Activated B cell treated with CpG ODN at 0.5 μM for 24 hours (primary cell): ENCODE data around the gene CLIC5. TPM values are rescaled to one million over a fixed set of nuclear protein-coding genes. Genes with fewer than 3 reads are reported as not detected.

Experiments used
- ATAC-seq: fragments of 200-7000 bp; cut with Tn5 transposase; one replicate; pipeline ENCODE4 v1.10.0; 2021; ENCODE audit warnings: low read depth, mild to moderate bottlenecking, moderate library complexity
- CTCF ChIA-PET: fragments of 350-600 bp; sonication (Branson Sonifier 250); formaldehyde crosslinking; loops from one replicate; lab custom pipeline; 2021; ENCODE audit warnings: antibody characterized with exemption; lab: Charles Lee
- POLR2A ChIA-PET: fragments of 350-600 bp; sonication (Branson Sonifier 250); formaldehyde crosslinking; loops from one replicate; lab custom pipeline; 2021; ENCODE audit warnings: antibody characterized with exemption; lab: Charles Lee
- DNase-seq: peaks from one replicate; pipeline ENCODE4 v3.0.0; 2022
- H3K27ac Mint-ChIP-seq: one replicate; pipeline ENCODE4 v1.8.0; 2020; ENCODE audit warnings: mixed read lengths
- H3K27me3 Mint-ChIP-seq: one replicate; pipeline ENCODE4 v1.8.0; 2021; ENCODE audit warnings: mixed read lengths
- H3K36me3 Mint-ChIP-seq: one replicate; pipeline ENCODE4 v1.8.0; 2021; ENCODE audit warnings: low read depth, mixed read lengths
- H3K4me1 Mint-ChIP-seq: one replicate; pipeline ENCODE4 v1.8.0; 2021; ENCODE audit warnings: mixed read lengths
- H3K4me3 Mint-ChIP-seq: one replicate; pipeline ENCODE4 v1.8.0; 2020; ENCODE audit warnings: mild to moderate bottlenecking, mixed read lengths
- H3K9me3 Mint-ChIP-seq: one replicate; pipeline ENCODE4 v1.8.0; 2020; ENCODE audit warnings: mixed read lengths
- CTCF ChIP-seq: fragments of 200-600 bp; IDR thresholded peaks from one replicate; pipeline ENCODE4 v1.8.0; 2022; ENCODE audit warnings: antibody characterized with exemption, mild to moderate bottlenecking
- intact Hi-C: fragments of 100-400 bp; cut with micrococcal nuclease; formaldehyde crosslinking; loops from one replicate; pipeline ENCODE4 v1.15.1; 2024
- total RNA-seq: library from RNA; stranded (reverse); gene quantifications from 2 replicates; pipeline ENCODE4 v1.2.3, GENCODE V29; 2022

Gene CLIC5
- total RNA-seq, 1 donor from 2014 or later = 2.5 TPM

DNA sequence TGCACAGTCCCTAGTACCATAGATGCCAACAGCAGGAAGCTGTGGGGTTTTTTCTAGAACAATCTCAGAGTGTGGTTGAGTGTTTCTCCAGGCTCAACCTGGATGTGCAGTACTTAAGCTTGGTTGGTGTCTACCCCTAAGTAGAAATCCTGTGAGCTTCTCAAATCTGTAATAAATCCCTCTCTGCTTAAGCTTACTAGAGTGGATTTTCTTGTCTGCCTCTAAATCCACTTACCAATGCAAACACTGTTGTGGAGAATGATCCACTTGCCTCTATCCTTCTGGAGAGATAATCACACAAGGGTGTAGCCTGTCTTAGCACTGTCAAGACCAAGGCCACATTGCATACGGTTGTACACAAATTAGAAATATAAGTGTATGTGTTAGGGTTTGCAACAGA, 43.3 kb upstream of the CLIC5 start:
- H3K27ac Mint-ChIP-seq = no peak overlapping the region
- H3K36me3 Mint-ChIP-seq = no peaks in the 10 kb centered on the region
- no peak for TF ChIP-seq CTCF
- POLR2A ChIA-PET = no interaction called here
- intact Hi-C loops = no loop called here
- CTCF ChIA-PET = no interaction called here
- peaks cover 4% of the 10 kb centered on the region for H3K9me3 Mint-ChIP-seq
- H3K4me3 Mint-ChIP-seq = no peak overlapping the region
- ATAC-seq = no peak
- peaks cover 25% of the 10 kb centered on the region for H3K27me3 Mint-ChIP-seq
- no peak for DNase-seq
- no peaks in the 10 kb centered on the region for H3K4me1 Mint-ChIP-seq

- intact Hi-C loops = no loop called here
- no peak for DNase-seq
- CTCF ChIA-PET = interaction anchor here (0.7 kb wide), 1 partner anchor 354 kb away, joined by 3 read pairs; no protein-coding TSS in a partner anchor
- H3K4me1 Mint-ChIP-seq = no peaks in the 10 kb centered on the region
- POLR2A ChIA-PET = no interaction called here
- H3K9me3 Mint-ChIP-seq = no peaks in the 10 kb centered on the region
- ATAC-seq = no peak
- no peaks in the 10 kb centered on the region for H3K36me3 Mint-ChIP-seq
- H3K27me3 Mint-ChIP-seq = peaks cover 25% of the 10 kb centered on the region
- no peak overlapping the region for H3K27ac Mint-ChIP-seq
- no peak for TF ChIP-seq CTCF
- no peak overlapping the region for H3K4me3 Mint-ChIP-seq
Observed at GRCh38 chr6:46057792-46058191, 42.1 kb upstream of the CLIC5 start.

GRCh38 chr6:46056906-46057529, 41.4 kb upstream of the CLIC5 start:
- POLR2A ChIA-PET = no interaction called here
- no peak overlapping the region for H3K27ac Mint-ChIP-seq
- intact Hi-C loops = no loop called here

DNA sequence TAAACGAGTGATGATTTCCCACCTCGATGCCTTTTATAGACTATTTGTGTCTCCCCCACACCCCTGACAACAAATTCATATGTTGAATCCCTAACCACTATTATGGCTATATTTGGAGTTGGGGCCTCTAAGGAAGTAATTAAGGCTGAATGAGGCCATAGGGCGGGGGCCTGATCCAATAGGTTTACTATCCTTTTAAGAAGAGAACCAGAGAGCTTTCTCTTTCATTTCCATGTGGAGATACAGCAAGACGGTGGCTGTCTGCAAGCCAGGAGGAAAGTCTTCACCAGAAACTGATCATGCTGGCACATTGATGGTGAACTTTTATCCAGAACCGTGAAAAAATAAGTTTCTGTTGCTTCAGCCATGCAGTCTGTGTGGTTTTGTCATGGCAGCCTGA, 38.9 kb upstream of the CLIC5 start:
- ATAC-seq (no peak), DNase-seq (no peak)
- POLR2A ChIA-PET = interaction anchor here (0.6 kb wide), 1 partner anchor 17 kb away, joined by 6 read pairs; no protein-coding TSS in a partner anchor
- CTCF ChIA-PET = no interaction called here
- H3K4me1 Mint-ChIP-seq = no peaks in the 10 kb centered on the region
- no peaks in the 10 kb centered on the region for H3K36me3 Mint-ChIP-seq
- TF ChIP-seq CTCF = no peak
- H3K4me3 Mint-ChIP-seq = no peak overlapping the region
- H3K27ac Mint-ChIP-seq = no peak overlapping the region
- H3K27me3 Mint-ChIP-seq = peaks cover 23% of the 10 kb centered on the region
- H3K9me3 Mint-ChIP-seq = no peaks in the 10 kb centered on the region
- intact Hi-C loops = no loop called here

More at GRCh38 chr6:46056906-46057529, 41.4 kb upstream of the CLIC5 start:
- Mint-ChIP-seq H3K9me3 (no peaks in the 10 kb centered on the region), H3K36me3 (no peaks in the 10 kb centered on the region), H3K4me3 (no peak overlapping the region), H3K4me1 (no peaks in the 10 kb centered on the region), H3K27me3 (peaks cover 25% of the 10 kb centered on the region)
- DNase-seq (no peak), ATAC-seq (no peak)
- CTCF ChIA-PET = interaction anchor here (0.7 kb wide), 1 partner anchor 355 kb away, joined by 3 read pairs; no protein-coding TSS in a partner anchor
- no peak for TF ChIP-seq CTCF

DNA sequence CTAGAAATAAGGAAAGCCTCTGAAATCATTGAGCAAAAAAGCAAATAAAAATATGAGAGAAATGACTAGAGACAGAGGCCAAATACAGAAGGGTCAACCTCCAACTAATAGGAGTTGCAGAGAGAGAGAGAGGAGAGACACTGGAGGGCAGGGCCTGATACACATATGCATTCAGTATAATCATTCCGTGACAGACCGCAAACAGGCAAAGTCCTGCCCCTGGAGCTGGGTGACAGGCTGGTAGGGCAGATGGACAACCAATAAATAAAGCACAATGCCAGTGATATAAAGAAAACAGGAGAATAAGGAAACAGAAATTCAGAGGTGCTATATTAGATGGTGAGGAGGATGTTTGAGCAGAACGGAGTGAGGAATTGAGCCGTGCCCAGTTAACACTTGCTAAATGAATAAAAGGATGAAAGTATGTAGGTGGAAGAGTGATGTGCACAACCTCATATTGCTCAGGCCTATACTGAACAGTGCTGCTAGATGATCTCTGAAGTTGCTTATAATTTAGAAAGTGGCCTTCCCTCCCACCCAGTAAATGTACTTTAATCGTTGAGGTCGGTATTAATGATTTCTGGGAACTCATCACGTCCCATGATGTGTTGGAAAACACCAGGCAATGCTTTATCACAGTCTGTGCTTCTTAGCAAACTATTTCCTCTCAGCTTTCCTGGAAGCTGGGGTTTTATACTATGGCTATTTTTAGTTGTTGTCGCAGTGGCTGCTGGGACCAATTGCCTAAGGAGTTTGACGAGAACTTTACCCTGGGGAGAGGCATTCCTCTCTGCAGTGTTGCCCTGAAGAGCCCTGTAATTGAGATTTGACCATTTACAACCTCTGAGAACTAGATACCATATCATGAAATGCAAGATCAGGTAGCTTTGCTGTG, 37.6 kb upstream of the CLIC5 start:
- Mint-ChIP-seq H3K27me3 (peaks cover 28% of the 10 kb centered on the region), H3K27ac (no peak overlapping the region), H3K4me3 (no peak overlapping the region), H3K36me3 (no peaks in the 10 kb centered on the region), H3K4me1 (no peaks in the 10 kb centered on the region), H3K9me3 (no peaks in the 10 kb centered on the region)
- TF ChIP-seq CTCF = no peak
- no peak for ATAC-seq
- intact Hi-C loops = no loop called here
- DNase-seq = no peak
- ChIA-PET POLR2A (no interaction called here), CTCF (no interaction called here)
